Ovary (tissue), 9 donors: ENCODE measurements around the gene EGF. TPM values are rescaled to one million over a fixed set of nuclear protein-coding genes. Genes with fewer than 3 reads are reported as not detected.

Experiments
- DNase-seq, 5 donors: peaks; one replicate each; pipeline ENCODE4 v3.0.0-alpha.2; 2019 to 2020
- H3K27ac ChIP-seq, 2 donors: fragments of 200-600 bp; one replicate each; pipeline versions ENCODE4 v1.5.1 to v1.8.0; 2019 to 2022
- H3K27me3 ChIP-seq: fragments of 200-600 bp; one replicate; pipeline ENCODE4 v1.8.0; 2022
- H3K36me3 ChIP-seq: fragments of 200-600 bp; sonication (generic); one replicate; pipeline ENCODE4 v1.5.1; 2019
- H3K4me1 ChIP-seq: one replicate; pipeline ENCODE4 v1.8.1; 2013; ENCODE audit warnings: mild to moderate bottlenecking, moderate library complexity; ENCODE audit not compliant: insufficient read depth
- H3K4me3 ChIP-seq: fragments of 200-600 bp; sonication (generic); one replicate; pipeline ENCODE4 v1.5.1; 2017
- H3K9me3 ChIP-seq, 2 donors: fragments of 200-600 bp in 1 of 2; sonication (generic) in 1 of 2; one replicate each; pipeline versions ENCODE4 v1.5.1 to v1.8.1; 2013 to 2019; ENCODE audit warnings: mild to moderate bottlenecking in 1 of 2, moderate library complexity in 1 of 2
- EP300 ChIP-seq: sonication (generic); formaldehyde crosslinking; IDR thresholded peaks from one replicate; pipeline ENCODE4 v1.6.1; 2017; ENCODE audit warnings: antibody characterized with exemption
- POLR2A ChIP-seq: fragments of 450-650 bp; IDR thresholded peaks from one replicate; pipeline ENCODE4 v1.6.1; 2017; ENCODE audit warnings: antibody characterized with exemption, mild to moderate bottlenecking, moderate library complexity
- WGBS, 3 donors: extraction: QIAGEN DNeasy Blood & Tissue Kit in 1 of 3; methylation state at CpG; one replicate each; pipeline versions ENCODE4 v1.1.5 to v1.1.7; 2013 to 2017; 5-methylcytosine and 5-hydroxymethylcytosine counted together
- intact Hi-C, 4 donors: fragments of 100-400 bp; cut with DNase I; formaldehyde crosslinking; loops; one replicate each; pipeline versions ENCODE4 v1.11.0 to v1.15.1; 2022 to 2023
- polyA plus RNA-seq, 2 donors: library from polyadenylated mRNA; stranded (reverse); fragments of 200-250 nt in 1 of 2; fragments of 350-450 nt in 1 of 2; fragmentation: Illumina TruSeq in 1 of 2; extraction: RNeasy Lipid Tissue Mini Kit (QIAGEN cat#74804) in 1 of 2; gene quantifications; one replicate each; pipeline ENCODE4 v1.2.3, GENCODE V29; 2013 to 2014
- total RNA-seq, 7 donors: library from RNA; depleted of rRNA in 2 of 7; stranded (reverse); fragments of >200 nt in 2 of 7; fragmentation: NEBNext Ultra II Directional in 3 of 7; extraction: Animal tissue kit (Norgen Biotek cat#: 25700) in 3 of 7; gene quantifications; one replicate each; pipeline versions ENCODE4 v1.1.0 to v1.2.4, GENCODE V29; 2016 to 2023
- TF ChIP-seq, protein P1 (sequence below), 3 donors: fragments of 450-650 bp in 2 of 3; fragments of 200-600 bp in 1 of 3; IDR thresholded peaks; one replicate each; pipeline versions ENCODE4 v1.5.1 to v1.8.0; 2016 to 2022; ENCODE audit warnings: antibody characterized with exemption in 3 of 3, mild to moderate bottlenecking in 1 of 3
- donor health status: DM: no; HTN: no; CAD: no; lungs with moderate emphysema.
- donor health status: DM: no; HTN: no; CAD: no.
- donor health status: Bipolar disorder and iron deficiency.
- donor health status: DM: yes; HTN: yes; CAD: no.
- donor health status: DM: no; HTN: no; CAD: no.
- donor health status: DM: yes; HTN: yes; CAD: no.

EGF gene
- total and polyA plus RNA-seq, 9 donors, result 0.12 to 0.87 (median 0.30) TPM; not detected in 4

DNA sequence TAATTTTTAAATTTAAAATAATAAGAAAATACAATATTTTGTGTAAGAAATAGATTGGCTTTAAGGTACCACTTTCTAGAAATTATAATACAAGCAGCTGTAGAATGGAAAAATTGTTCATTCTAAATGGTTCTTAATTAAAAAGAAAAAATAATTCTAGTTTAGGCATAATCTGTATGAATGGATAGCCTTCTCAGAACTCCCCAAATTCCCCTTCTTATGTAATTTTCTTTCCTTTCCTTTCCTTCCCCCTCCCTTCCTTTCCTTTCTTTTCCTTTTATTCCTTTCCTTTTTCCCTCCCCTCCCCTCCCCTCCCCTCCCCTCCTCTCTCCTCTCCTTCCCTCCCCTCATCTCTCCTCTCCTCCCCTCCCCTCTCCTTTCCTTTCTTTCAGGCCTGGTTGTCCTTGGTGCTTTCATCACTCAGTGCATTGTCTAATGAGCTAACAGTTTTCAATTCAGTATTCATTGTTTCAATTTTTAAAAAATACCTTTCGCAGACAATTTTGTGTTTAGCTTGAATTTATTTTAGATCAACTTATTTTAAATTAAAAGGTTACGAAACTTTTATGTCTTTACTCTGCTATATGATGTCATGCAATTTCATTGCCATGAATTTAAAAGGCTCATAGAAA is 35.9 kb upstream of the EGF start:
- no peak for DNase-seq
- Histone ChIP-seq H3K27me3 (no peaks in the 10 kb centered on the region), H3K9me3 (no peaks in the 10 kb centered on the region), H3K27ac (no peak overlapping the region), H3K4me3 (no peak overlapping the region), H3K4me1 (no peaks in the 10 kb centered on the region), H3K36me3 (no peaks in the 10 kb centered on the region)
- WGBS, 3 donors, result 88 to 95% (median 93%) methylated on average over 2 of the region's 2 CpGs
- intact Hi-C loops, result no loop called here
- TF ChIP-seq POLR2A (no peak), EP300 (no peak)
- TF ChIP-seq, protein P1, sequence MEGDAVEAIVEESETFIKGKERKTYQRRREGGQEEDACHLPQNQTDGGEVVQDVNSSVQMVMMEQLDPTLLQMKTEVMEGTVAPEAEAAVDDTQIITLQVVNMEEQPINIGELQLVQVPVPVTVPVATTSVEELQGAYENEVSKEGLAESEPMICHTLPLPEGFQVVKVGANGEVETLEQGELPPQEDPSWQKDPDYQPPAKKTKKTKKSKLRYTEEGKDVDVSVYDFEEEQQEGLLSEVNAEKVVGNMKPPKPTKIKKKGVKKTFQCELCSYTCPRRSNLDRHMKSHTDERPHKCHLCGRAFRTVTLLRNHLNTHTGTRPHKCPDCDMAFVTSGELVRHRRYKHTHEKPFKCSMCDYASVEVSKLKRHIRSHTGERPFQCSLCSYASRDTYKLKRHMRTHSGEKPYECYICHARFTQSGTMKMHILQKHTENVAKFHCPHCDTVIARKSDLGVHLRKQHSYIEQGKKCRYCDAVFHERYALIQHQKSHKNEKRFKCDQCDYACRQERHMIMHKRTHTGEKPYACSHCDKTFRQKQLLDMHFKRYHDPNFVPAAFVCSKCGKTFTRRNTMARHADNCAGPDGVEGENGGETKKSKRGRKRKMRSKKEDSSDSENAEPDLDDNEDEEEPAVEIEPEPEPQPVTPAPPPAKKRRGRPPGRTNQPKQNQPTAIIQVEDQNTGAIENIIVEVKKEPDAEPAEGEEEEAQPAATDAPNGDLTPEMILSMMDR (IDR thresholded peaks at IDR 0.05), result no peak

- intact Hi-C loops, result no loop called here
- TF ChIP-seq POLR2A (no peak), EP300 (no peak)
- TF ChIP-seq, protein P1 (IDR thresholded peaks at IDR 0.05), result no peak
Measured at GRCh38 chr4:109877400-109877799, 35.3 kb upstream of the EGF start.

DNA sequence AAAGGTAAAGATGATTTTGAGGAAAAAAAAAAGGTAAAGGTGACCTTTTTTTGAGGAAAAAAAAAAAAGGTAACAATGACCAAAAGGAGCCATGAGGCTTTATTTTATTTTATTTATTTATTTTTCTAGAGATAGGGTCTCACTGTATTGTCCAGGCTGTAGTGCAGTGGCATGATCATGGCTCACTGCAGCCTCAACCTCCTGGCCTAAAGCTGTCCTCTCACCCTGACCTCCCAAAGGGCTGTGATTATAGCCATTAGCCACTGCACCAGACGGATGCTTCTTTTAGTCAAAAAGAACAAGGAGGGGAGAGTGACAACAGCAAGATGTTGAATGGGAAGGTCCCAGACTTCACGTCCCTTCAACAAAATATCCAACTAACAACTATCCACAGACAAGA is 34.3 kb upstream of the EGF start:
- no peaks in the 10 kb centered on the region for H3K9me3 ChIP-seq

More at GRCh38 chr4:109877400-109877799, 35.3 kb upstream of the EGF start:
- H3K27me3 ChIP-seq, result no peaks in the 10 kb centered on the region
- 44 to 60% (median 50%) methylated on average over 3 of the region's 3 CpGs for WGBS, 3 donors
- no peak for DNase-seq
- H3K9me3 ChIP-seq, result no peaks in the 10 kb centered on the region
- H3K36me3 ChIP-seq, result no peaks in the 10 kb centered on the region
- no peak overlapping the region for H3K27ac ChIP-seq
- no peaks in the 10 kb centered on the region for H3K4me1 ChIP-seq
- H3K4me3 ChIP-seq, result no peak overlapping the region

GRCh38 chr4:109879081-109879480 is 33.6 kb upstream of the EGF start:
- DNase-seq, result no peak

More for the DNA sequence above, 34.3 kb upstream of the EGF start:
- 68 to 74% (median 74%) methylated on average over 2 of the region's 2 CpGs for WGBS, 3 donors
- H3K36me3 ChIP-seq, result no peaks in the 10 kb centered on the region
- intact Hi-C loops, result no loop called here
- H3K4me1 ChIP-seq, result no peaks in the 10 kb centered on the region
- no peak overlapping the region for H3K4me3 ChIP-seq
- DNase-seq, result no peak
- no peak overlapping the region for H3K27ac ChIP-seq
- TF ChIP-seq, protein P1 (IDR thresholded peaks at IDR 0.05), result no peak
- TF ChIP-seq EP300 (no peak), POLR2A (no peak)
- H3K27me3 ChIP-seq, result no peaks in the 10 kb centered on the region

More at GRCh38 chr4:109879081-109879480, 33.6 kb upstream of the EGF start:
- Histone ChIP-seq H3K9me3 (no peaks in the 10 kb centered on the region), H3K36me3 (no peaks in the 10 kb centered on the region), H3K27ac (no peak overlapping the region), H3K4me1 (no peaks in the 10 kb centered on the region), H3K4me3 (no peak overlapping the region), H3K27me3 (no peaks in the 10 kb centered on the region)
- intact Hi-C loops, result no loop called here
- TF ChIP-seq POLR2A (no peak), EP300 (no peak)
- TF ChIP-seq, protein P1 (IDR thresholded peaks at IDR 0.05), result no peak
- 72 to 78% (median 74%) methylated on average over 12 of the region's 12 CpGs for WGBS, 3 donors
